Stimulated activated CD4-positive, alpha-beta T cell treated with anti-CD3 and anti-CD28 coated beads, Interleukin-2, amount 100 ng/mL, for 4 hours (primary cell): Measurements from ENCODE around the gene TOP1.

Source experiments
- DNase-seq: peaks from one replicate; pipeline ENCODE4 v3.0.0-alpha.2; 2020; ENCODE audit warnings: low read depth

TOP1 gene

GRCh38 chr20:41169791-41170351 is 141.2 kb downstream of the TOP1 start:
- DNase-seq, result no peak

DNA sequence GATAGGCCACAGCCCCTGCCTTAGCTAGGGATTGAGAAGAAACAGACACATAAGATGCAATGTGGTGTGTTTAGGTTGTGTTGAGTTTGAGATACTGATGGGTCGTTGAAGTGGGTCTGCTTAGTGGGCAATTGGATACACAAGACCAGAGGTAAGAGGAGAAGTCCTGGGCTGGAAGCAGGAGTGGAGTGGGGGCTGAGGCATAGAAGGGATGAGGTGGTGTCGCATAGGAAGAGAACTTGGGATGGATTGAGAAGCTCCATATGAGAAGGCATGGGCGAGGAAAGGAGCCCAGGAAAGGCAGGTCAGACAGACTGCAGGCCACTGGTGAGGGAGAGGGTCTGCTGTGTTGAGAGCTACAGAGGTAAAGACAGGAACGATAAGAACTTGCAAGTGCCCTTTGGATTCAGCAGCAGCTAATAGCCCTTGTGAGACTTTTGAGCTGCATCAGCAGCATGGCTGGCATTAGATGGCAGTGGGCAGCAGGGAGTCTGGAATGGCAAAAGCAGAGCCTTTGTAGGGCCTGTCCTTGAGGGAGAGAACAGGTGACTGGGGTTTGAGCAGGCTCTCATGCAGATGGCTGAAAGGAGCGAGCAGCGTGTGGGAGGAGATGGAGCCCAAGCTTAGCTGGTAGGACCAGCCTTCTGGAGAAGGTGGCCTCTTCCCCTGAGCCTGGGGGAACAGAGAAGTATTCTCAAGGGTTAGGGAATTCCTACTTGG is 141.9 kb downstream of the TOP1 start:
- DNase-seq, result no peak

DNA sequence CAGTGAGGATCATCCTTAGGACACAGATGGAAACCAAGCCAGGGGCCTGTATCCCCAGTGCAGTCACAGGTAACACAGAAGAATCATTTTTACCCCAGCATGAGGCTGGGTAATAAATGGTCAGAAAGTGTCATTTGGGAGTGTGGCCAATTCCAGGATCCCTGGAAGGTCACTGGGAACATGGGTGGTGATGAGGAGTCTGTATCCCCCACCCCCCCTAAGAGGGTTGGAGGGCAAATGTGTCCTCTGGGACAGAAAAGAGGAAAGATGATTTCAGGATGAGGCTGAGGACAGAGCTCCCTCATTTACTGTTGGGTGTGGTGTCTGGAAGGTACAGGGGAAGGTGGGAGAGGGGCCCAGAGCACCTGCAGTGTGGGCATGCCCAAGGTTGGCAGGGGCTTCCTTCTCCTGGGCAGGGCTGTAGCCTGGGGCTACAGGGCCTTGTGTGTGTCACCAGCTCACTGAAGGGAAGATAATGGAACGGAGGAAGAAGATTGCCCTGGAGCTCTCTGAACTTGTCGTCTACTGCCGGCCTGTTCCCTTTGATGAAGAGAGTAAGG is 143.2 kb downstream of the TOP1 start:
- no peak for DNase-seq

- DNase-seq, result no peak
These were observed 143.9 kb downstream of the TOP1 start for GRCh38 chr20:41172296-41173140.

DNA sequence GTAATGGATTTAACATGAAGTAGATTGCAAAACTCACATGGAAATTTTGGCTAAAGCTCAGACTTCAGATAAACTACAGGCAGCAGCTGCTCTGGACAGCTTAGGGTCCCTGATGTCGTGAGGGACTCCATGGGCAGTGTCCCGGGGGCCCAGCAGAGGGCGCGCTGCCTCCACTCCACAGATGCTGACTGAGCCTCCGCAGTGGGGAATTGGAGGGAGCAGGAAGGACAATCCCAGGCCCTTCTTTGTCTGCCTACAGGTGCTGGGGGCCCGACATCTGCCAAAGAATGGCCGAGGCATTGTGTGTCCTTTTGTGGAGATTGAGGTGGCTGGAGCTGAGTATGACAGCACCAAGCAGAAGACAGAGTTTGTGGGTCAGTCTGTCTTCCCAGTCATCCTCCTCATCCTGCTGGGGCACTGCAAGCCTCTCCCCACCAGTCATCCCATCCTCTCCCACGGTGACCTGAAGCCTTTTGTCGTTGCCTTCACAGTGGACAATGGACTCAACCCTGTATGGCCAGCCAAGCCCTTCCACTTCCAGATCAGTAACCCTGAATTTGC is 144.6 kb downstream of the TOP1 start:
- DNase-seq, result peak; percentile 53

GRCh38 chr20:41173791-41174341 is 145.2 kb downstream of the TOP1 start:
- DNase-seq, result no peak
